H1 (cell line): Measurements from ENCODE around the gene CDH18. TPM values are rescaled to one million over a fixed set of nuclear protein-coding genes. Genes with fewer than 3 reads are reported as not detected.

Experiments
- CTCF ChIA-PET: fragments of 300-600 bp; sonication (Branson Sonifier 250); formaldehyde crosslinking; loops from one replicate; lab custom pipeline; 2021; ENCODE audit not compliant: partially characterized antibody; lab: Charles Lee
- POLR2A ChIA-PET: fragments of 300-600 bp; sonication (Branson Sonifier 250); formaldehyde crosslinking; loops from one replicate; lab custom pipeline; 2021; ENCODE audit warnings: inconsistent platforms; ENCODE audit not compliant: partially characterized antibody; lab: Charles Lee
- DNase-seq, 2 experiments: peaks; one replicate each; pipeline versions ENCODE4 v3.0.0 to v3.0.0-alpha.2; 2010 to 2022; ENCODE audit warnings: low spot score in 2 of 2, low read depth in 1 of 2, mixed read lengths in 1 of 2
- FAIRE-seq: peaks from 2 replicates; lab custom pipeline; 2011; peaks lifted over from hg19 to GRCh38; lab: Jason Lieb, UNC
- H2AFZ ChIP-seq: 2 replicates; pipeline ENCODE4 v1.8.1; 2012; ENCODE audit warnings: low read length, inconsistent platforms
- H2AK5ac ChIP-seq: 2 replicates; pipeline ENCODE4 v1.6.1; 2013; ENCODE audit warnings: low read depth, low read length
- H2BK120ac ChIP-seq: replicated peaks from 2 replicates; pipeline ENCODE3; 2013; ENCODE audit warnings: low read depth, low read length, inconsistent platforms
- H2BK12ac ChIP-seq: 2 replicates; pipeline ENCODE4 v1.6.1; 2013; ENCODE audit warnings: low read depth, low read length
- H2BK15ac ChIP-seq: 2 replicates; pipeline ENCODE4 v1.6.1; 2013; ENCODE audit warnings: low read length
- H2BK20ac ChIP-seq: 2 replicates; pipeline ENCODE4 v1.6.1; 2013; ENCODE audit warnings: low read length
- H2BK5ac ChIP-seq: 2 replicates; pipeline ENCODE4 v1.6.1; 2013; ENCODE audit warnings: low read depth, low read length
- H3K14ac ChIP-seq: 2 replicates; pipeline ENCODE4 v1.6.1; 2013; ENCODE audit warnings: inconsistent platforms; ENCODE audit not compliant: insufficient read length
- H3K18ac ChIP-seq: 2 replicates; pipeline ENCODE4 v1.6.1; 2013; ENCODE audit warnings: low read length; ENCODE audit errors: extremely low read depth
- H3K23ac ChIP-seq: 2 replicates; pipeline ENCODE4 v1.6.1; 2013; ENCODE audit warnings: inconsistent platforms; ENCODE audit not compliant: insufficient read length
- H3K23me2 ChIP-seq: 2 replicates; pipeline ENCODE4 v1.6.1; 2013; ENCODE audit warnings: low read depth, low read length
- H3K27ac ChIP-seq: 2 replicates; pipeline ENCODE4 v1.6.1; 2011; ENCODE audit warnings: low read depth, low read length, inconsistent platforms
- H3K27me3 ChIP-seq, 4 experiments: replicated peaks in 1 of 4; 1 replicate in 1 of 4; 2 replicates in 3 of 4; pipeline versions ENCODE4 v1.6.1 to v1.8.1; 2011 to 2013; ENCODE audit warnings: low read length in 3 of 4, mild to moderate bottlenecking in 3 of 4, inconsistent platforms in 2 of 4, mixed read lengths in 2 of 4, moderate library complexity in 1 of 4; ENCODE audit not compliant: control insufficient read depth in 3 of 4, insufficient read depth in 3 of 4; ENCODE audit errors: extremely low read depth in 1 of 4
- H3K36me3 ChIP-seq, 4 experiments: 2 replicates each; pipeline versions ENCODE4 v1.6.1 to v1.8.1; 2011 to 2013; ENCODE audit warnings: mild to moderate bottlenecking in 4 of 4, low read length in 3 of 4, moderate library complexity in 2 of 4, control low read depth in 1 of 4, inconsistent platforms in 1 of 4; ENCODE audit not compliant: insufficient read depth in 4 of 4, control insufficient read depth in 2 of 4
- H3K4ac ChIP-seq: replicated peaks from 2 replicates; pipeline ENCODE3; 2013; ENCODE audit warnings: low read length, low read depth, mixed read lengths, inconsistent platforms; ENCODE audit not compliant: insufficient read length
- H3K4me1 ChIP-seq, 4 experiments: replicated peaks in 1 of 4; 1 replicate in 1 of 4; 2 replicates in 3 of 4; pipeline versions ENCODE4 v1.6.1 to v1.8.1; 2011 to 2013; ENCODE audit warnings: low read length in 3 of 4, inconsistent platforms in 2 of 4, mixed read lengths in 1 of 4; ENCODE audit not compliant: insufficient read depth in 4 of 4, control insufficient read depth in 3 of 4
- H3K4me2 ChIP-seq, 2 experiments: 2 replicates each; pipeline versions ENCODE4 v1.6.1 to v1.8.1; 2011 to 2013; ENCODE audit warnings: low read depth in 2 of 2, low read length in 2 of 2, control low read depth in 1 of 2, inconsistent platforms in 1 of 2, mild to moderate bottlenecking in 1 of 2; ENCODE audit not compliant: insufficient read depth in 1 of 2
- H3K4me3 ChIP-seq, 4 experiments: fragments of 200-600, 300-600 bp in 1 of 4; sonication (generic), shearing (Covaris generic), sonication (Bioruptor Twin) in 1 of 4; 2 replicates each; pipeline versions ENCODE4 v1.5.1 to v1.8.1; 2011 to 2016; ENCODE audit warnings: low read length in 4 of 4, low read depth in 3 of 4, control low read depth in 2 of 4, inconsistent platforms in 2 of 4, mild to moderate bottlenecking in 2 of 4, mixed read lengths in 1 of 4, moderate library complexity in 1 of 4; ENCODE audit not compliant: insufficient read depth in 2 of 4; ENCODE audit errors: extremely low read depth in 1 of 4
- H3K56ac ChIP-seq: replicated peaks from 2 replicates; pipeline ENCODE3; 2013; ENCODE audit warnings: low read depth, mild to moderate bottlenecking, mixed read lengths, low read length, inconsistent platforms; ENCODE audit not compliant: insufficient read length
- H3K79me1 ChIP-seq: 2 replicates; pipeline ENCODE4 v1.6.1; 2013; ENCODE audit warnings: low read depth, low read length, control low read depth
- H3K79me2 ChIP-seq, 2 experiments: 2 replicates each; pipeline versions ENCODE4 v1.6.1 to v1.8.1; 2012 to 2013; ENCODE audit warnings: low read length in 2 of 2, mild to moderate bottlenecking in 2 of 2, inconsistent platforms in 1 of 2; ENCODE audit not compliant: insufficient read depth in 2 of 2, control insufficient read depth in 1 of 2
- H3K9ac ChIP-seq, 4 experiments: replicated peaks in 1 of 4; 1 replicate in 1 of 4; 2 replicates in 3 of 4; pipeline versions ENCODE4 v1.6.1 to v1.8.1; 2011 to 2013; ENCODE audit warnings: low read depth in 3 of 4, low read length in 3 of 4, control low read depth in 2 of 4, mild to moderate bottlenecking in 2 of 4, moderate library complexity in 2 of 4, inconsistent platforms in 1 of 4; ENCODE audit errors: extremely low read depth in 1 of 4
- H3K9me3 ChIP-seq, 2 experiments: 2 replicates each; pipeline versions ENCODE4 v1.6.1 to v1.8.1; 2012 to 2013; ENCODE audit warnings: mild to moderate bottlenecking in 2 of 2, moderate library complexity in 2 of 2, control low read depth in 1 of 2, inconsistent platforms in 1 of 2, low read depth in 1 of 2, low read length in 1 of 2, mixed read lengths in 1 of 2; ENCODE audit not compliant: insufficient read depth in 2 of 2
- H4K20me1 ChIP-seq, 2 experiments: replicated peaks in 1 of 2; 2 replicates each; pipeline versions ENCODE3 to v1.8.1; 2011 to 2013; ENCODE audit warnings: inconsistent platforms in 2 of 2, low read length in 2 of 2, mild to moderate bottlenecking in 1 of 2; ENCODE audit not compliant: insufficient read depth in 2 of 2, control insufficient read depth in 1 of 2
- H4K5ac ChIP-seq: 2 replicates; pipeline ENCODE4 v1.6.1; 2013; ENCODE audit warnings: low read length, low read depth, mixed read lengths, inconsistent platforms; ENCODE audit not compliant: insufficient read length
- H4K8ac ChIP-seq: 2 replicates; pipeline ENCODE4 v1.8.0; 2013; ENCODE audit warnings: mild to moderate bottlenecking, moderate library complexity, low read length, inconsistent platforms; ENCODE audit not compliant: insufficient read depth; ENCODE audit errors: extremely low read depth
- H4K91ac ChIP-seq: replicated peaks from 2 replicates; pipeline ENCODE3; 2013; ENCODE audit warnings: low read length, mixed read lengths, inconsistent platforms; ENCODE audit not compliant: insufficient read length
- BRCA1 ChIP-seq: IDR thresholded peaks from 2 replicates; pipeline ENCODE4 v1.6.1; 2012; ENCODE audit warnings: low read depth, low read length, improper control_type of control experiment
- CBX8 ChIP-seq: fragments of 300-800, 300-1000 bp; sonication (generic); IDR thresholded peaks from 2 replicates; pipeline ENCODE4 v1.7.1; 2016; ENCODE audit warnings: low read depth, low read length, borderline replicate concordance
- CTBP2 ChIP-seq: IDR thresholded peaks from 2 replicates; pipeline ENCODE4 v1.7.0; 2011; ENCODE audit warnings: borderline replicate concordance, mild to moderate bottlenecking, moderate library complexity, mixed read lengths, low read length; ENCODE audit not compliant: insufficient read depth, insufficient read length
- GTF2F1 ChIP-seq: IDR thresholded peaks from 2 replicates; pipeline ENCODE4 v1.6.1; 2012; ENCODE audit warnings: low read depth, low read length, improper control_type of control experiment, borderline replicate concordance
- HDAC6 ChIP-seq: IDR thresholded peaks from one replicate; pipeline ENCODE4 v1.7.1; 2012; ENCODE audit warnings: low read depth, mild to moderate bottlenecking, inconsistent platforms, low read length, moderate library complexity
- JUND ChIP-seq: IDR thresholded peaks from 2 replicates; pipeline ENCODE4 v1.6.1; 2011; ENCODE audit warnings: mild to moderate bottlenecking, improper control_type of control experiment, low read length
- MAFK ChIP-seq: IDR thresholded peaks from 2 replicates; pipeline ENCODE4 v1.6.1; 2012; ENCODE audit warnings: low read depth, mild to moderate bottlenecking, improper control_type of control experiment, low read length
- PHF8 ChIP-seq: fragments of 200-600 bp; sonication (generic); conservative IDR thresholded peaks from 2 replicates; pipeline ENCODE4 v1.7.1; 2012; ENCODE audit warnings: low read depth, mild to moderate bottlenecking, inconsistent platforms, low read length, moderate library complexity
- POLR2A ChIP-seq, 2 experiments: IDR thresholded peaks; 1 replicate in 1 of 2; 2 replicates in 1 of 2; pipeline ENCODE4 v1.6.1; 2011; ENCODE audit warnings: low read depth in 2 of 2, low read length in 2 of 2, mild to moderate bottlenecking in 2 of 2; ENCODE audit errors: control extremely low read depth in 1 of 2
- RBBP5 ChIP-seq: IDR thresholded peaks from 2 replicates; pipeline ENCODE4 v1.7.1; 2012; ENCODE audit warnings: low read depth, mild to moderate bottlenecking, inconsistent platforms, low read length, moderate library complexity, borderline replicate concordance
- RFX5 ChIP-seq: IDR thresholded peaks from 2 replicates; pipeline ENCODE4 v1.6.1; 2011; ENCODE audit warnings: low read depth, low read length, improper control_type of control experiment, borderline replicate concordance
- SIRT6 ChIP-seq: IDR thresholded peaks from one replicate; pipeline ENCODE4 v1.7.1; 2012; ENCODE audit warnings: low read length, inconsistent platforms
- TCF12 ChIP-seq: IDR thresholded peaks from 2 replicates; pipeline ENCODE4 v1.6.1; 2011; ENCODE audit warnings: low read depth, mild to moderate bottlenecking, low read length
- USF2 ChIP-seq: IDR thresholded peaks from 2 replicates; pipeline ENCODE4 v1.6.1; 2011; ENCODE audit warnings: low read length, improper control_type of control experiment
- WGBS, 2 experiments: shearing (Covaris generic) in 1 of 2; methylation state at CpG; one replicate each; pipeline versions ENCODE4 v1.1.6 to v1.1.7; 2013 to 2015; ENCODE audit warnings: low lambda C conversion rate in 2 of 2, mixed read lengths in 2 of 2, inconsistent platforms in 1 of 2, low coverage in 1 of 2, missing lambda C conversion rate in 1 of 2; ENCODE audit not compliant: insufficient replicate concordance in 2 of 2, insufficient coverage in 1 of 2, insufficient read length in 1 of 2; ENCODE audit errors: extremely low coverage in 1 of 2, missing lambda C conversion rate in 1 of 2; 5-methylcytosine and 5-hydroxymethylcytosine counted together
- polyA plus RNA-seq, 7 experiments: library from polyadenylated mRNA; depleted of rRNA in 3 of 7; stranded (reverse) in 5 of 7; unstranded in 2 of 7; fragments of >200 nt in 5 of 7; fragments of 200-250 nt in 2 of 7; gene quantifications; 1 replicate in 5 of 7; 2 replicates in 1 of 7; 4 replicates in 1 of 7; pipeline versions ENCODE4 v1.2.1 to v1.2.3, GENCODE V29; 2011 to 2013; ENCODE audit warnings: missing spikeins in 2 of 7, mixed read lengths in 2 of 7
- total RNA-seq: library from RNA; stranded (reverse); fragmentation: NEBNext Ultra II Directional; extraction: Animal tissue kit (Norgen Biotek cat#: 25700); gene quantifications from 2 replicates; pipeline ENCODE4 v1.2.1, GENCODE V29; 2021

CDH18 gene
- total and polyA plus RNA-seq, 2 of the 8 experiments (the other 6 are each of a cell fraction or from before 2014, with no cell fraction given), result 0.30 to 0.32 TPM

- Histone ChIP-seq H2AFZ (no peak overlapping the region), H3K4me1 (no peaks in the 10 kb centered on the region), H3K14ac (no peak overlapping the region), H3K18ac (no peak overlapping the region), H3K4ac (no peak overlapping the region), H3K79me2 (no peaks in the 10 kb centered on the region), H4K91ac (no peak overlapping the region), H2BK20ac (no peak overlapping the region), H2BK15ac (no peak overlapping the region), H3K23me2 (no peaks in the 10 kb centered on the region), H3K56ac (no peak overlapping the region), H3K23ac (no peak overlapping the region), H4K8ac (no peak overlapping the region), H3K4me3 (no peak overlapping the region), H2BK12ac (no peak overlapping the region), H3K9me3 (peaks cover 0 to 8% of the 10 kb centered on the region in 2 experiments; a peak in 2 of 4 replicates), H3K27me3 (no peaks in the 10 kb centered on the region), H3K9ac (no peak overlapping the region), H4K20me1 (no peaks in the 10 kb centered on the region), H2BK5ac (no peak overlapping the region), H2BK120ac (no peak overlapping the region), H2AK5ac (no peak overlapping the region), H3K79me1 (no peaks in the 10 kb centered on the region), H3K36me3 (no peaks in the 10 kb centered on the region), H4K5ac (no peak overlapping the region), H3K27ac (no peak overlapping the region), H3K4me2 (no peak overlapping the region)
- DNase-seq (no peak), FAIRE-seq (no peak)
- CTCF ChIA-PET, result no interaction called here
- TF ChIP-seq GTF2F1, result no peak
- TF ChIP-seq BRCA1, result no peak
- no peak for TF ChIP-seq RBBP5
- no peak for TF ChIP-seq USF2
- TF ChIP-seq TCF12, result no peak
- TF ChIP-seq JUND, result no peak
- TF ChIP-seq SIRT6, result no peak
- TF ChIP-seq PHF8, result no peak
- no peak for TF ChIP-seq POLR2A (IDR thresholded peaks at IDR 0.05; ENCODE audit: control extremely low read depth in 1 of 2, low read depth in 2 of 2, low read length in 2 of 2)
- no peak for TF ChIP-seq MAFK
- no peak for TF ChIP-seq RFX5
- TF ChIP-seq CTBP2, result no peak
- TF ChIP-seq CBX8, result no peak
- no peak for TF ChIP-seq HDAC6
- WGBS, 2 experiments, result 85% methylated on average over 2 of the region's 2 CpGs; no CpG with 5 or more reads in 1 of the 2 experiments
- POLR2A ChIA-PET, result no interaction called here
Observed at GRCh38 chr5:19753579-19753978, 234.4 kb downstream of the CDH18 start.
